HG03521 (cell line): ENCODE data around the gene LYAR.
A peak's percentile ranks its signal among the peaks of the same experiment; 100 is the strongest.
"Not testable (repeated sequence)": the region's sequence is repeated elsewhere in the genome, so short reads cannot be mapped to it uniquely, and the experiment has no call there.

Experiments used
- ATAC-seq: cut with Tn5 transposase; IDR thresholded peaks from one replicate; pipeline ENCODE4 v1.9.1; 2021; ENCODE audit warnings: mild to moderate bottlenecking, moderate library complexity; ENCODE audit not compliant: unreplicated experiment

Gene LYAR

DNA sequence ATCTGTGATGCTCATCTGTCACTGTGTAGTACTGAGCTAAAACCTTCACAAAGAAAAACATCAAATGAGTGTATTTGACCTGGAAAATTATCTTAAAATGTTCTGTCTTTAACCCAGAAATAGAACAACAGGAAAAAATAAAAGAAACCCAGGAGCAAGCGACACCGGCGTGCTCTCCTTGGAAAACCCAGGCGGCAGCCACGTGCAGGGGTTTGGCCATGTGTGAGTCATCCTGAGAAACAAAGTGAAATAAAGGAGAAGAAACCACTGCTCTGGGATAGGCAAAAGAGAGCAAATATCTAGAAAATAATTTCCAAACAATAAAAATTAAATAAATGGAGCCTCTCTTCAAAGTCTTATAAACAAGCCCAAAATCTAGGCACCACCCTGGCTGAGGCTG lies 22.0 kb downstream of the LYAR start:
- ATAC-seq, result no peak

- ATAC-seq, result peak; percentile 58
Observed at GRCh38 chr4:4260185-4260751, 29.7 kb downstream of the LYAR start.

DNA sequence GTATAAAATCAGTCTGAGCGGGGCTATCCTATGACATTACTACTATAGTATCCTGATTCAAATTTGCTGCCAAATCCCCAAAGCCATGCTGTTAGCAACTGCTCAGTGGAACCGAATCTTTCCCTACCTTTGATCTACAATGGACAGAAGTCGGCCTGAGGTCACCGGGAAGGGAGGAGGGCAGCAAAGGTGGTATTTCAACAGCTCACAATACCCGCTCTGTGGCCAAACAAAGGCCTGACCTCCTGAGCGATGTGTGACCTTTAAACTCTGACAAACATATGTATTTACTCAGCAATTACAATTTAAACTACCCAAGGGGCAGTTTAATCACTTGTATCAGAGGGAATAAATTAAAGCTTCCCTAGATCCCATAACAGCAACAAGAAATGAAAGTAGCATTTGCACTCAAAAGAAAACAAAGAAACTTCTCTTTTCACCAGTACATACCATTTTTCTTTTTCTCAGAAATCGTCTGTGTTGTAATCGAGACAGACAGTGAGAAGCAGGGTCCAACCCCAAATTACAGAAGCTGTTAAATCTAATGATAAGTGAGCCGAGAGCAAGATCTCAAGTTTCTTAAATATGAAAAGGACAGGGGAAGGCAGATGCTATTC lies 30.4 kb downstream of the LYAR start:
- ATAC-seq, result no peak

DNA sequence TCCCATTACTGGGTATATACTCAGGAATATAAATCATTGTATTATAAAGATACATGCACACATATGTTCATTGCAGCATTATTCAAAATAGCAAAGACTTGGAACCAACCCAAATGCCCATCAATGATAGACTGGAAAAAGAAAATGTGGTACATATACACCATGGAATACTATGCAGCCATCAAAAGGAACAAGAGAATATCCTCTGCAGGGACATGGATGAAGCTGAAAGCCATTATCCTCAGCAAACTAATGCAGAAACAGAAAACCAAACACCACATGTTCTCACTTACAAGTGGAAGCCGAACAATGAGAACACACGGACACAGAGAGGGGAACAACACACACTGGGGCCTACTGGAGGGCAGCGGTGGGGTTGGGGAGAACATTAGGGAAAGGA lies 32.2 kb downstream of the LYAR start:
- not testable (repeated sequence) for ATAC-seq

DNA sequence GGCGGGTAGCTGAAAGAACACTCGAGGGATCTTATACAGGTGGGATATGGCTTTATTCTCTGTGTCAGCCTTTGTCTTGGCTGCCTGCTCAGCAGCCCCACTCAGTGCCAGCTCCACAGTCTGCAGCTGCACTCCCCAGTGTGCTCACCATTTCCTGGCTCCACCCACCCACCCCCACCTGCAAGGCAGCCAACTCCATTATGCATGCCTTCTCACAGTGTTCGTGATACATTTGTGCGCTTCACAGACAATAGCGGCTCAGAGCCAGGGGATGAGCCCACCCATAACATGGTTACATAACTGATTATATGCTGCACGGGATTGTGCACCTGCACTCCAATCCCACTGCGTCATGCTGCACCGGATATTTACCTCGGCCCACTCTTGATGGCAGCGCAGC lies 33.2 kb downstream of the LYAR start:
- no peak for ATAC-seq

DNA sequence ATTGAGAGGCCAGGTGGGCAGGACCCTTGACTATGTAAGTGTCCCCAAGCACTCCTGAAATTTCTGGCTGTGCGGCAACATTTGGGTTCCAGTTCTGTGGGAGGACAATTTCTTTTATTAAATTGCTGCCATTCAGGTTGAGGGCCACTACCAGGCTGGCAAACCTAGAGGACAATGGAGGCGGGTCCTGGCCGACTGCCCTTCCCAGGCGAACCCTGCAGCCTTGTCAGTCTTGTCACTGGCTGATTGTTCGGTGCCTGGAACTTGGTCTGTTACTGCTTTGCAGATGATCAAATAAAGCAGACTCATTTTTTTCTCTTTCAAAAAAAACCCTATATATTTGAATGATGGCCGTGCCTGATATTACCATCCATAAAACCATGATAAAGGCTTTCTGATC lies 35.3 kb downstream of the LYAR start:
- no peak for ATAC-seq

GRCh38 chr4:4254199-4254598 lies 35.8 kb downstream of the LYAR start:
- ATAC-seq, result no peak

DNA sequence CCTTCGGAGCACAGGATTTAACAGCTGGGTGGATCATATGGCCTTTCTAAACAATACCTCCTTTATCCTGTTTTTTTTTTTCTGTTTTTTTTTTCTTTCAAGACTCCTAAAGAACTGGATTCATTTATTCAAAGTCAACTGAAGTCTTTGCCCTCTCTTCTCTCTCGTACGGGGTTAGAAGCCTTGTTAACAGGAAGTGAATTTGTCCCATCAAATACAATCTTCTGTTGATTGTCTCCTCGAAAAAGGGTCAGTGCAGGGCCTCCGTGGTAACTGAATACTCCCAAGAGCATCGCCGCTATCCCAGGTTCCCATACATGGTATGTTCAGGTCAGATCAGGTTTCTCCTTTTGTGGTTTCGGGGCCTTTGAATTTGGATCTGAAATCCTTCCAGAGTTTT lies 40.1 kb downstream of the LYAR start:
- no peak for ATAC-seq

DNA sequence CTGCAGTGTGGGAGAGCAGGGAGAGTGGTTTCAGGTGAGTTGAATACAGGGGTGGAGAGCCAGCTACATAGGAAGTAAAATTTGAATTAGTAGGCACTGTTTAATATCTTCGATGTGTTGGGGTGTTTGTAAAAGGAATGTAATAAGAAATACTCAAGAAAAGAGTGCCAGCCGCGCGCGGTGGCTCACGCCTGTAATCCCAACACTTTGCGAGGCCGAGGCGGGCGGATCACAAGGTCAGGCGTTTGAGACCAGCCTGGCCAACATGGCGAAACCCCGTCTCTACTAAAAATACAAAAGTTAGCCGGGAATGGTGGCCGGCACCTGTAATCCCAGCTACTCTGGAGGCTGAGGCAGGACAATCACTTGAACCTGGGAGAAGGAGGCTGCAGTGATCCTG lies 40.6 kb downstream of the LYAR start:
- ATAC-seq, result not testable (repeated sequence)

GRCh38 chr4:4248885-4249203 lies 41.1 kb downstream of the LYAR start:
- no peak for ATAC-seq

- peak; percentile 94 for ATAC-seq
Observed at GRCh38 chr4:4248029-4248884, 41.7 kb downstream of the LYAR start, which contains the start of gene TMEM128. TSS of gene TMEM128 (minus strand) at chr4:4248223. CDS start at chr4:4248202, 21 bp downstream.

DNA sequence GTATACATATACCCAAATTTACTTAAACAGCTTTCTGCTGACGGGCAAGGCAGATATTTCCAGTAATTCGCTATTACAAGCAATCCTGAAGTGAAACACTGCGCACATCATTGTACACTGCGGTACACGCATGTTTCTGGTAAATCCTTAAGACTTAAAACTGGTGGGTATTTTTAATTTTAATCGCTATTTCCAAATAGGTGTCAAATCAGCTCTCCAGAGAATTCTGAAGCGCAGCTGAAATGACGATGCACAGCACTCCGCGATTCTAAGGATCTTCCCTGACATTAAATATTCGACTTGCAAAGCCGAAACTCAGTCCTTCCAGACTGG lies 42.3 kb downstream of the LYAR start:
- ATAC-seq, result peak; percentile 11

- ATAC-seq, result no peak
Observed at GRCh38 chr4:4245172-4245571, 44.8 kb downstream of the LYAR start.

DNA sequence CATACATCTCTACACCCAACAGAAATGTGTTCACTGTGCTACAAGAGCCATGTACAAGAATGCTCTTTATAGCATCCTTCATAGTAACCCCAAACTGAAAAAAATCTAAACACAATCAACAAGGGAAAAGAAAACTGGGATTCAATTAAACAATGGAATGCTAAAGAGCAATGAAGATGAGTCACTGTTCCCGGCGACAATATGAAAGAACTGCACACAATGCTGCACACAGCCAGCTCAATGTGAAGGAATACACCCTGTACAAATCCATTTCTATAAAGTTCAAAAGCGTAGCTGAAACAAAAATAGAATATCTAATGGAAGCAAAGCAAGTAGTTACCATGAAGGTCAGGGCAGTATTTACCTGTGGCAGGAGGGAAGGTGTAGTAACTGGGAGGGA lies 50.4 kb downstream of the LYAR start:
- not testable (repeated sequence) for ATAC-seq

GRCh38 chr4:4233610-4234009 lies 56.3 kb downstream of the LYAR start:
- no peak for ATAC-seq

- ATAC-seq, result no peak
Observed at GRCh38 chr4:4228356-4228668, 61.6 kb downstream of the LYAR start.

- ATAC-seq, result no peak
Observed at GRCh38 chr4:4227510-4228355, 62.2 kb downstream of the LYAR start.

GRCh38 chr4:4226606-4227438 lies 63.1 kb downstream of the LYAR start, which contains the start of gene OTOP1:
TSS of gene OTOP1 (minus strand) at chr4:4226929. CDS start at chr4:4226864, 65 bp downstream.
- no peak for ATAC-seq

DNA sequence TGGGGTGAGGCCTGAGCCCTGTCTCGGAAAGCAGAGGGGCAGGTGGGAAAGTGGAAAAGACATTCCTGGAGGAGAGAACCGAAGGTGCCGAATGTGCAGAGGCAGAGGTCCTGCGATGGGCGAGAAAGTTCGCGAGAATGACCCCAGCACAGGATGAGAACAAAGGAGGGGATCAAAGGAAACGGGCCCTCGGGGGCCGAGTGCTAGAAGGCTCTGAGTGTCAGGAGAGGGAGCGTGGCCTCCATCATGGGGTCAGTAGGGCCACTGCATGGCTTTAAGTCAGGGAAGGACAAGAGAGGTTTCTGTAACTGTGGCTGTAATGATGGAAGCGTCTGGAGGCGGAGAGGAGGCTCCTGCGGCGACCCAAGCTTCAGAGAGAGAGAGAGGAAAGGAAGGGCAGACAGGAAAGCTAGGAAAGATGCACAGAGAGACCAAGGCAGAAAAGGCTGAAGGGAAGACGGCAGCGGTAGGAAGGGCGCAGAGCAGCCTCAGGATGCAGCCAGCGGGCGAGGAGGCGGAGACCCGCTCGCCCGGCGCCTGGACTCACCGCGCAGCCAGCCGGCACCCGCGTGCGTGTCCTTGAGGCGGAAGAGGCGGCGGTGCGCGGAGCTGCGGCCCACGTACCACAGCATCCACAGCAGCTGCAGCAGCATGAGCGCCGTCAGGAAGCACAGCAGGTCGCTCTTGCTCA lies 63.9 kb downstream of the LYAR start:
- no peak for ATAC-seq
